Ramos (cell line): ENCODE data around the gene TSGA10.
"Not testable (repeated sequence)": the region's sequence is repeated elsewhere in the genome, so short reads cannot be mapped to it uniquely, and the experiment has no call there.

Source experiments
- in situ Hi-C: fragments of 300-500 bp; cut with MboI; formaldehyde crosslinking; loops from one replicate; pipeline ENCODE4 v1.14.3; 2022; ENCODE audit warnings: low sequenced_read_pairs; ENCODE audit not compliant: unreplicated experiment

TSGA10 gene

GRCh38 chr2:99084256-99084655 lies 70.5 kb downstream of the TSGA10 start:
- in situ Hi-C loops: no loop called here

GRCh38 chr2:99081891-99082290 lies 72.9 kb downstream of the TSGA10 start:
- in situ Hi-C loops: no loop called here

GRCh38 chr2:99079226-99079625 lies 75.5 kb downstream of the TSGA10 start:
- in situ Hi-C loops: no loop called here

- in situ Hi-C loops: no loop called here
Measured at GRCh38 chr2:99072551-99072950, 82.2 kb downstream of the TSGA10 start.

GRCh38 chr2:99067871-99068625 lies 86.7 kb downstream of the TSGA10 start:
- in situ Hi-C loops: loop anchor here (10.0 kb wide), 1 partner anchor 423 kb away; no protein-coding TSS in a partner anchor

GRCh38 chr2:99066075-99066958 lies 88.4 kb downstream of the TSGA10 start:
- in situ Hi-C loops: loop anchor here (10.0 kb wide), 1 partner anchor 422 kb away; no protein-coding TSS in a partner anchor

- in situ Hi-C loops: not testable (repeated sequence)
Measured at GRCh38 chr2:99049187-99049586, 105.6 kb downstream of the TSGA10 start.

- in situ Hi-C loops: not testable (repeated sequence)
Measured at GRCh38 chr2:99040736-99041300, 113.9 kb downstream of the TSGA10 start.

- in situ Hi-C loops: no loop called here
Measured at GRCh38 chr2:99035920-99036319, 118.8 kb downstream of the TSGA10 start.

GRCh38 chr2:99032786-99033185 lies 122.0 kb downstream of the TSGA10 start:
- in situ Hi-C loops: no loop called here

- in situ Hi-C loops: no loop called here
Measured at GRCh38 chr2:99032001-99032400, 122.7 kb downstream of the TSGA10 start.

- in situ Hi-C loops: no loop called here
Measured at GRCh38 chr2:99031481-99031880, 123.3 kb downstream of the TSGA10 start.

GRCh38 chr2:99028558-99028957 lies 126.2 kb downstream of the TSGA10 start:
- in situ Hi-C loops: no loop called here

GRCh38 chr2:99027856-99028255 lies 126.9 kb downstream of the TSGA10 start:
- in situ Hi-C loops: no loop called here

GRCh38 chr2:99000708-99001107 lies 154.0 kb downstream of the TSGA10 start:
- in situ Hi-C loops: no loop called here

- in situ Hi-C loops: not testable (repeated sequence)
Measured at GRCh38 chr2:98988695-98989094, 166.0 kb downstream of the TSGA10 start.

- in situ Hi-C loops: no loop called here
Measured at GRCh38 chr2:98985905-98986666, 168.7 kb downstream of the TSGA10 start.

- in situ Hi-C loops: no loop called here
Measured at GRCh38 chr2:98975611-98976010, 179.1 kb downstream of the TSGA10 start.

- in situ Hi-C loops: no loop called here
Measured at GRCh38 chr2:98972582-98973167, 182.1 kb downstream of the TSGA10 start.
